H9 (cell line): Measurements from ENCODE around the gene UBIAD1. TPM values are rescaled to one million over a fixed set of nuclear protein-coding genes. Genes with fewer than 3 reads are reported as not detected.

Source experiments
- DNase-seq: peaks from one replicate; pipeline ENCODE4 v3.0.0-alpha.2; 2017
- H2AFZ ChIP-seq: one replicate; pipeline ENCODE4 v1.6.1; 2013; ENCODE audit warnings: mild to moderate bottlenecking, low read length, control low read depth, moderate library complexity
- H2AK5ac ChIP-seq: 2 replicates; pipeline ENCODE4 v1.6.1; 2013; ENCODE audit warnings: low read length, control low read depth, mixed read lengths; ENCODE audit not compliant: insufficient read length
- H2BK120ac ChIP-seq: one replicate; pipeline ENCODE4 v1.6.1; 2013; ENCODE audit warnings: low read depth, mild to moderate bottlenecking, low read length, control low read depth, inconsistent platforms; ENCODE audit not compliant: poor library complexity, severe bottlenecking
- H2BK12ac ChIP-seq: 2 replicates; pipeline ENCODE4 v1.6.1; 2013; ENCODE audit warnings: low read length, control low read depth, mixed read lengths, low read depth; ENCODE audit not compliant: insufficient read length
- H2BK15ac ChIP-seq: 2 replicates; pipeline ENCODE4 v1.6.1; 2013; ENCODE audit warnings: low read depth, low read length, control low read depth
- H2BK20ac ChIP-seq: one replicate; pipeline ENCODE4 v1.6.1; 2013; ENCODE audit warnings: low read depth, mild to moderate bottlenecking, low read length, control low read depth, inconsistent platforms; ENCODE audit not compliant: poor library complexity, severe bottlenecking
- H2BK5ac ChIP-seq: 2 replicates; pipeline ENCODE4 v1.6.1; 2013; ENCODE audit warnings: low read length, control low read depth, mixed read lengths; ENCODE audit not compliant: insufficient read length
- H3K14ac ChIP-seq: 2 replicates; pipeline ENCODE4 v1.6.1; 2013; ENCODE audit warnings: low read length, control low read depth; ENCODE audit not compliant: insufficient read depth
- H3K18ac ChIP-seq: 2 replicates; pipeline ENCODE4 v1.6.1; 2013; ENCODE audit warnings: low read depth, mild to moderate bottlenecking, mixed read lengths, low read length, control low read depth; ENCODE audit not compliant: insufficient read length
- H3K23ac ChIP-seq: 2 replicates; pipeline ENCODE4 v1.6.1; 2013; ENCODE audit warnings: low read length, control low read depth, mixed read lengths, low read depth; ENCODE audit not compliant: insufficient read length
- H3K23me2 ChIP-seq: 2 replicates; pipeline ENCODE4 v1.6.1; 2013; ENCODE audit warnings: low read depth, mild to moderate bottlenecking, mixed read lengths, low read length, control low read depth; ENCODE audit not compliant: insufficient read length, poor library complexity, severe bottlenecking
- H3K27ac ChIP-seq: 2 replicates; pipeline ENCODE4 v1.5.1; 2013; ENCODE audit warnings: low read length, control low read depth, mixed read lengths, low read depth; ENCODE audit not compliant: insufficient read length
- H3K27me3 ChIP-seq: 2 replicates; pipeline ENCODE4 v1.6.1; 2013; ENCODE audit warnings: low read length, control low read depth, inconsistent platforms; ENCODE audit not compliant: insufficient read depth
- H3K4ac ChIP-seq: 2 replicates; pipeline ENCODE4 v1.6.1; 2013; ENCODE audit warnings: low read depth, mild to moderate bottlenecking, control low read depth, inconsistent platforms, low read length, moderate library complexity
- H3K4me1 ChIP-seq: 2 replicates; pipeline ENCODE4 v1.6.1; 2013; ENCODE audit warnings: low read length, control low read depth, inconsistent platforms; ENCODE audit not compliant: insufficient read depth
- H3K4me2 ChIP-seq: 2 replicates; pipeline ENCODE4 v1.6.1; 2013; ENCODE audit warnings: low read length, control low read depth, mixed read lengths; ENCODE audit not compliant: insufficient read length, insufficient read depth
- H3K56ac ChIP-seq: 2 replicates; pipeline ENCODE4 v1.6.1; 2013; ENCODE audit warnings: low read depth, mild to moderate bottlenecking, mixed read lengths, low read length, control low read depth; ENCODE audit not compliant: insufficient read length
- H3K79me1 ChIP-seq: 2 replicates; pipeline ENCODE4 v1.6.1; 2013; ENCODE audit warnings: low read depth, mild to moderate bottlenecking, moderate library complexity, low read length, control low read depth, inconsistent platforms; ENCODE audit not compliant: insufficient read depth, poor library complexity, severe bottlenecking
- H3K79me2 ChIP-seq: 2 replicates; pipeline ENCODE4 v1.6.1; 2013; ENCODE audit warnings: low read length, control low read depth, inconsistent platforms; ENCODE audit not compliant: insufficient read depth
- H3K9ac ChIP-seq: 2 replicates; pipeline ENCODE4 v1.6.1; 2013; ENCODE audit warnings: low read length, control low read depth, mixed read lengths; ENCODE audit not compliant: insufficient read length; ENCODE audit errors: extremely low read depth
- H3K9me3 ChIP-seq: one replicate; pipeline ENCODE4 v1.6.1; 2013; ENCODE audit warnings: low read depth, low read length, inconsistent platforms; ENCODE audit not compliant: control insufficient read depth
- H3T11ph ChIP-seq: one replicate; pipeline ENCODE4 v1.6.1; 2013; ENCODE audit warnings: mild to moderate bottlenecking, low read length, control low read depth, inconsistent platforms
- H4K20me1 ChIP-seq: one replicate; pipeline ENCODE4 v1.6.1; 2013; ENCODE audit not compliant: control insufficient read depth, insufficient read length, insufficient read depth
- H4K5ac ChIP-seq: 2 replicates; pipeline ENCODE4 v1.6.1; 2013; ENCODE audit warnings: low read depth, mild to moderate bottlenecking, mixed read lengths, low read length, control low read depth; ENCODE audit not compliant: insufficient read length
- H4K8ac ChIP-seq: replicated peaks from 2 replicates; pipeline ENCODE4 v1.6.1; 2013; ENCODE audit warnings: low read length, control low read depth, mixed read lengths, low read depth; ENCODE audit not compliant: insufficient read length
- H4K91ac ChIP-seq: 2 replicates; pipeline ENCODE4 v1.6.1; 2013; ENCODE audit warnings: low read depth, mild to moderate bottlenecking, moderate library complexity, mixed read lengths, low read length, control low read depth; ENCODE audit not compliant: insufficient read length
- H3K27ac Mint-ChIP-seq, 3 experiments: 2 replicates in 2 of 3; 3 replicates in 1 of 3; pipeline ENCODE4 v1.8.0; 2020 to 2021; ENCODE audit warnings: mixed read lengths in 3 of 3, mild to moderate bottlenecking in 1 of 3, moderate library complexity in 1 of 3
- H3K27me3 Mint-ChIP-seq: 2 replicates; pipeline ENCODE4 v1.8.0; 2021; ENCODE audit warnings: low read depth, mild to moderate bottlenecking, moderate library complexity, mixed read lengths
- H3K36me3 Mint-ChIP-seq, 3 experiments: 2 replicates in 2 of 3; 3 replicates in 1 of 3; pipeline ENCODE4 v1.8.0; 2020 to 2021; ENCODE audit warnings: low read depth in 3 of 3, mixed read lengths in 3 of 3; ENCODE audit not compliant: insufficient read depth in 1 of 3
- H3K4me1 Mint-ChIP-seq, 2 experiments: 2 replicates each; pipeline ENCODE4 v1.8.0; 2020; ENCODE audit warnings: mixed read lengths in 2 of 2
- H3K4me3 Mint-ChIP-seq, 2 experiments: 2 replicates in 1 of 2; 3 replicates in 1 of 2; pipeline ENCODE4 v1.8.0; 2020 to 2021; ENCODE audit warnings: mild to moderate bottlenecking in 2 of 2, mixed read lengths in 2 of 2, moderate library complexity in 1 of 2
- H3K9me3 Mint-ChIP-seq, 2 experiments: 2 replicates in 1 of 2; 3 replicates in 1 of 2; pipeline ENCODE4 v1.8.0; 2020; ENCODE audit warnings: mild to moderate bottlenecking in 2 of 2, mixed read lengths in 2 of 2, moderate library complexity in 1 of 2
- WGBS: extraction: QIAGEN DNeasy Blood & Tissue Kit; methylation state at CpG from one replicate; pipeline ENCODE4 v1.1.7; 2013; ENCODE audit warnings: missing lambda C conversion rate, low lambda C conversion rate, mixed read lengths; ENCODE audit not compliant: insufficient read length; ENCODE audit errors: extremely low coverage; 5-methylcytosine and 5-hydroxymethylcytosine counted together
- total RNA-seq: library from RNA; stranded (reverse); gene quantifications from 2 replicates; pipeline ENCODE4 v1.2.1, GENCODE V29; 2021
- TF ChIP-seq, protein P1 (sequence below): fragments of 200-600 bp; sonication (generic); conservative IDR thresholded peaks from 3 replicates; pipeline ENCODE4 v1.8.0; 2021; ENCODE audit warnings: antibody characterized with exemption, mild to moderate bottlenecking

UBIAD1 gene
- total RNA-seq, 1 experiment from 2014 or later = 30.2 TPM

DNA sequence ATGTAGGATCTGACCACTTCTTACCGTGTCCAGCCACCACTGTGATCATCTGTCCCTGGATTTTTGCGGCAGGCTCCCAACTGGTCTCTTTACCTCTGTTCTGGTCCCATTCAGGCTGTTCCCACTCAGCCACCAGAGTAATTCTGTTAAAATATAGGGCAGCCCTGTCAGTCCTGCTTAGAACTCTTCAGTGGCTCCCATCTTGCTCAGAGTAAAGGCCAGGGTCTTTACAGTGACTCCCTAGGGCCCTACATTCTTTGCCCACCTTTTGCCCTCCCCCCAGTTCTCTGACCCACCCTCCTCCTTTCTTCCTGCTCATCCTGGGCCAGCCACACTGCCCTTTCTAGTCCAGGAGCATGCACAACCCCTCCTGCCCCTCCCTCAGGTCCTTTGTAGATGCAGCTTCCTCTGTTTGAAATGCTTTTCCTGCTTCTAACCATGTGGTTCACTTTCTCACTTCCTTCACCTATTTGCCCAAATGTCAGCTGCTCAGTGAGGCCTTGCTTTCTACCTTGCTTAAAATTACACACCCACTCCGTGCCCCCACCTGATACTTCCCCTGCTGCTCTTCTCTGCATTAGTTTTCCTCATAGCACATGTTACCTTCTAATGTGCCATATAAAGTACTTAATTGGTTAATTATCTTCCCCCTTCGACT lies 7.8 kb downstream of the UBIAD1 start:
- Histone ChIP-seq H2BK5ac (no peak overlapping the region), H2AK5ac (no peak overlapping the region), H3K9me3 (no peaks in the 10 kb centered on the region), H3T11ph (no peak overlapping the region), H3K14ac (no peak overlapping the region), H3K23me2 (no peaks in the 10 kb centered on the region), H2BK15ac (no peak overlapping the region), H3K4ac (no peak overlapping the region), H2BK120ac (no peak overlapping the region), H3K18ac (no peak overlapping the region), H3K79me2 (peaks cover 3% of the 10 kb centered on the region; the same call in 1 of the 2 replicates), H4K91ac (no peak overlapping the region), H4K5ac (no peak overlapping the region), H4K8ac (no peak overlapping the region), H3K56ac (no peak overlapping the region), H3K4me2 (no peak overlapping the region), H3K9ac (no peak overlapping the region), H3K79me1 (peaks cover 5% of the 10 kb centered on the region), H2AFZ (no peak overlapping the region), H3K27me3 (no peaks in the 10 kb centered on the region), H3K4me1 (peaks cover 6% of the 10 kb centered on the region; the same call in 1 of the 2 replicates), H3K27ac (no peak overlapping the region), H2BK20ac (no peak overlapping the region), H4K20me1 (no peaks in the 10 kb centered on the region), H2BK12ac (no peak overlapping the region), H3K23ac (no peak overlapping the region)
- no peak for DNase-seq
- no peaks in the 10 kb centered on the region for H3K9me3 Mint-ChIP-seq
- TF ChIP-seq, protein P1, sequence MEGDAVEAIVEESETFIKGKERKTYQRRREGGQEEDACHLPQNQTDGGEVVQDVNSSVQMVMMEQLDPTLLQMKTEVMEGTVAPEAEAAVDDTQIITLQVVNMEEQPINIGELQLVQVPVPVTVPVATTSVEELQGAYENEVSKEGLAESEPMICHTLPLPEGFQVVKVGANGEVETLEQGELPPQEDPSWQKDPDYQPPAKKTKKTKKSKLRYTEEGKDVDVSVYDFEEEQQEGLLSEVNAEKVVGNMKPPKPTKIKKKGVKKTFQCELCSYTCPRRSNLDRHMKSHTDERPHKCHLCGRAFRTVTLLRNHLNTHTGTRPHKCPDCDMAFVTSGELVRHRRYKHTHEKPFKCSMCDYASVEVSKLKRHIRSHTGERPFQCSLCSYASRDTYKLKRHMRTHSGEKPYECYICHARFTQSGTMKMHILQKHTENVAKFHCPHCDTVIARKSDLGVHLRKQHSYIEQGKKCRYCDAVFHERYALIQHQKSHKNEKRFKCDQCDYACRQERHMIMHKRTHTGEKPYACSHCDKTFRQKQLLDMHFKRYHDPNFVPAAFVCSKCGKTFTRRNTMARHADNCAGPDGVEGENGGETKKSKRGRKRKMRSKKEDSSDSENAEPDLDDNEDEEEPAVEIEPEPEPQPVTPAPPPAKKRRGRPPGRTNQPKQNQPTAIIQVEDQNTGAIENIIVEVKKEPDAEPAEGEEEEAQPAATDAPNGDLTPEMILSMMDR = no peak
- H3K27ac Mint-ChIP-seq = peak overlapping the region in 1 of 3 experiments; percentile 6; a peak in 3 of 7 replicates
- peaks cover 22 to 28% of the 10 kb centered on the region in 2 experiments for H3K4me1 Mint-ChIP-seq
- peaks cover 27 to 60% (median 33%) of the 10 kb centered on the region in 3 experiments; a peak in 6 of 7 replicates for H3K36me3 Mint-ChIP-seq
- WGBS = no CpG with 5 or more reads among the region's 4 CpGs
- H3K4me3 Mint-ChIP-seq = no peak overlapping the region
- no peaks in the 10 kb centered on the region for H3K27me3 Mint-ChIP-seq
